Measurements from ENCODE around the gene NACC2.
A peak's percentile ranks its signal among the peaks of the same experiment; 100 is the strongest.

The NACC2 gene, protein sequence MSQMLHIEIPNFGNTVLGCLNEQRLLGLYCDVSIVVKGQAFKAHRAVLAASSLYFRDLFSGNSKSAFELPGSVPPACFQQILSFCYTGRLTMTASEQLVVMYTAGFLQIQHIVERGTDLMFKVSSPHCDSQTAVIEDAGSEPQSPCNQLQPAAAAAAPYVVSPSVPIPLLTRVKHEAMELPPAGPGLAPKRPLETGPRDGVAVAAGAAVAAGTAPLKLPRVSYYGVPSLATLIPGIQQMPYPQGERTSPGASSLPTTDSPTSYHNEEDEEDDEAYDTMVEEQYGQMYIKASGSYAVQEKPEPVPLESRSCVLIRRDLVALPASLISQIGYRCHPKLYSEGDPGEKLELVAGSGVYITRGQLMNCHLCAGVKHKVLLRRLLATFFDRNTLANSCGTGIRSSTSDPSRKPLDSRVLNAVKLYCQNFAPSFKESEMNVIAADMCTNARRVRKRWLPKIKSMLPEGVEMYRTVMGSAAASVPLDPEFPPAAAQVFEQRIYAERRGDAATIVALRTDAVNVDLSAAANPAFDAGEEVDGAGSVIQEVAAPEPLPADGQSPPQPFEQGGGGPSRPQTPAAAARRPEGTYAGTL

DNA sequence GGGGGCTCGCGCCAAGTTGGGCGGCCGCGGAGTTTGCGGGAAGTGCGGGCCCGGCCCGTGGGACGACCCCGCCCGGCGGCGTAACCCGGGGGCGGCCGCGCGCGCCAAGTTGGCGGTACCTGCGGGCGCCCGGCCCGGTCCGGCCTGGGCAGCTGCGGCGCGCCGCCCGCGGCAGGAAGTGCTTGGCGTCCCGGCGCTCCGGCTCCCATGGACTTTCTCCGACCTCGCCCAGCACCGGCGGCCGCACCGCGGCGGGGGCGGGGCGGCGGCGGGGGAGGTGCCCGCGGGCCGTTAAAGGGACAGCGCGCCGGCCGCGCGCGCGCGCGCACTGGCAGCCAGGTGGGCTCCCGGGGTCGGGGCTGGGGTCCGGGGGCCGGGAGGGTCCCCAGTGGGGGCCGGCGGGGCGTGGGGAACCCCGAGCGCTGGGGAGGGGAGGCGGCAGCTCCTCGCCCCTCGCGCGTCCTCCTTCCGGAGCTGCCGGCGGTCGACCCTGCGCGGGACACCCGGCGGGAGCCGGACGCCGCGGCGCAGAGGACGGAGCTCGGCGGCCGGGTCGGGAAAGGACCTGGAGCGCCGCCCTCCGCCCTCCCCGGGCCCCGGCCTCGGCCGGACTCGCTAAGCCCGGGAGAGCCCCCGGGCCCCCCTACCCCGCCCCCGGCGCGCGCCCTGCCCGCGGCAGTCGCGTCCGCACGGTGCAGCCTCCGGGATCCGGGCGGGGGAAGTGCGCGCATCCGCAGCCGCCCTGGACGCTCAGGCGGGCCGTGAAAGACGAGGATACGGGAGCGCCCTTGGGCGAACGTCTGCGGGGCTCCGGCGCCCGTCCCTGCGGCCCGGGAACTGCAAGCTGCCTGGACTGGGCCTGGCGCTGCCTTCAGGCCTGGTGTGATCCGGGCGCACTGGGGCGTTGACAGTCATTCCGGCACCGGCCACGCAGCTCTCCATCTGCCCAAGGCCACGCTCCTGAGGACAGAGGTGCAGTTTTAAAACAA is at the start of gene NACC2:
Gene NACC2, minus strand, starts transcription at position 220 of the 989 bp plus-strand sequence. CDS start 44,768 bp downstream, outside the sequence.
- peak; percentile 58 for DNase-seq (ENCODE audit: low spot score)

DNA sequence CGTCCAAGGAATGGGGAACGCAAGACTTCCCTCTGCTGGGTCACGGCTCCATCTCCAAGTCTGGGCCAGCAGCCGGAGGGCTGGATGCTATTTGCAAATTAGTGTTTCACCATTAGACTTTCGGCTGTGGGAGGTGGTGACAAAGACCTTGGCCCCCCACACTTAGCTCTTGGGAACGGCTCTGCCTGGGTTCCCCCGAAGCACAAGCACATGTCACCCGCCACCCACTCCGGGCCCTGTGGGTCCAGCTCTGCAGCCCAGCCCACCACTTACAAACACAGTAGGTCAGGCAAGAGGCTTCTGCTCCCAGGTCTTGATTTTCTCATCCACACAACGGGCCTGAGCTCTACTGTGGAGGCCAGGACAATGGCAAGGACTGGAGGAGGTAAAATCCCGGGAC is 49.4 kb upstream of the NACC2 start:
- no peak for DNase-seq (ENCODE audit: low spot score)

DNA sequence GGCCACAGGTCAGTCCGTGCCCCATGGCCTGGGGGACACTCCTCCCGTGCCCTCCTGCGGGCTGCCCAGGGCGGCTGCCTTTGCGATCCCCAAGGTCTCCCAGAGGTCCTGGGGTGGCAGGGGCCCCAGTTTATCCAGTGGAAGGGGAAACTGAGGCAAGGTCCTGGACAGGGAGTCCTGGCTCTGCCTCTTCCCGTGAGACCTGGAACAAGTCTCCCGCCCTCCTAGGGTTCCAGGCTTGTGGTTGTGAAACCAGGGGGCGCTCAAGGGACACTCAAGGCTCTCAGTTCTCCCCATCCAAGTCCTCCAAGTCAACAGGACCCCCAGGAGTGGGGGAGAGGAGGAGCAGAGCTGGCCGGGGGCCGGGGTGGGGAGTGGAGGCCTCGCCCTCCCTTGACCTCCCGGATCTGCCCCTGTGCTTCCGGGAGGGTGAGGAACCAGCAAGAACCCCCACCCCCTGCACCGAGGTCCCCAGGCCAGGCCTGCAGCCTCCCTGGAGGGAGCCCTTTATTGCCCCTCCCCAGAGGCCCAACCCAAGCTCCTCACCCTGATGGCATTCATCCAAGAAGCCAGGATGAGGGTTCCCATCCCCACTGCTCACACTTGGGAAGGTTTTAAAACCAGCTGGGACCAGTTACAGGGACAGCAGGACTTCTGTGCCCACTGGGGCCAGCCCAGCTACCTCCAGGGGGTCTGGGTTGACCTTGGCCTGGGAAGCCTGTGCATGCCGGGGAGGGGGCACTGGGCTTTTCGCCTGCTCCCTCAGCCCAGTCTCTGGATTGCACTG is 48.3 kb upstream of the NACC2 start:
- peak; percentile 46 for DNase-seq (ENCODE audit: low spot score)

DNA sequence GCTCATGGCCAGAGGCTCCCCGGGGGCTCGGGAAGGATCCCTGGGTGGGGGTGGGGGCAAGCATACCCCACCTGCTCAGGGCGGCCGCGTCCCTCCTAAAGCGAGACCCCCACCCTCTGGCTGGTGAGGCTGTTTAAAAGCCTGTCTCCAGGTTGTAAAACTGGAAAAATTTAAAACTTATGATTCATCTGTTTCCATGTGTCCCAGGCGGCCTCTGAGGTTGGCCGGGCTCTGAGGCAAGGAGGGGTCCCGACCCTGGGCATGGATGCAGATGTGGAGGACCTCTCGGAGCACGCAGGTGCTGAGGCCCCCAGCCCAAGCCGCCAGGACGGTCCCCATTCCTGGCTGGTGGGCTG is 47.7 kb upstream of the NACC2 start:
- DNase-seq (ENCODE audit: low spot score), result no peak

DNA sequence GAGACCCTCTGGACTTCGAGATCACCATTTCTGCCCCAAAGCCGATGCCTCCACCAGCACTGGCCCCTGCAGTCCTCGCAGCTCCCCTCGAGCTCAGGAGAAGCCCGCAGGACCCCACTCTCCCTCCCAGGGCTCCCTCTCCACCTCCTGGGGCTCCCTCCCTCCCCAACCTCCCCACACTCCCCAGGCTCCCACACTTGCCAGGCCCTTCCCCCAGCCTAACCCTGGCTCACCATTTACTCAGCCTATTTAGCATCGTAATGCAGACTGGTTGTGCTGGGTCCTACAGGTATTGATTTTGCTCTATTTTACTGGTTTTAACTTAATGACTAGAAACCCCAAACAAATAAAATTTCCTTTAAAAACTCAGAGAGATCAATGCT is 47.3 kb upstream of the NACC2 start:
- DNase-seq (ENCODE audit: low spot score), result no peak

DNA sequence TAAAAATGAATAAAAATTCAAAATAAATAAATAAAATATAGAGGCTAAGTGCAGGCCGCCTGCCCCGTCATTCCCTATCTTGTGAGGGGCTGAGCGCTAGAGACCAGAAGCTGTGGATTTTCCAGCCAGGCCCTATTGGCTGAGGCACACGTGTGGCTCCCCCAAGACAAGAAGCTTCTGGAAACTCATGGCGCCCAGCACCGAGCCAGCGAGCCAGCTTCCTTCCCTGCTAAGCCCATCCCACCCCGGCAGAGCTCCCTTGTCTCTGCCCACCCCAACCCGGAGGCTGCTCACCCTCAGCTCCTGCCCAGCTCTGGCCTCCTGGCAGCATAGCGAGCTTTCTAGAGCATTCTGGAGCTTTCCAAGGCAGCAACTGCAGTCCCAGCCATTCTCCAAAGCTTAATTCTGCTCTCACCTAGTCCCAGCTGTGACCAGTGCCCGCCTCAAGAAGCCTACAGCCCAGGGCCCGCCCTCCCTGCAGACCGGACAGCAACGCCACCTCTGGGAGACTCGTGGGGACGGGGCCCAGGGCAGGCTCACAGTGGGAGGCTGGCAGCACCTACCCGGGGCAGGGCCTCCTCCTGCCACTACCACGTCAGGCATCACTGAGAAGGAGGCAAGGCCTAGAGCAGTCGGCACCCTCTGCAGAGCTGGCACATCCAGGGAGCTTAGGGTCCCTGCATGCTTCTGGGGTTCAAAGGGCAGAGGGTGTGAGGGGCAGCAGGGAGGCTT is 46.8 kb upstream of the NACC2 start:
- DNase-seq (ENCODE audit: low spot score), result no peak

DNA sequence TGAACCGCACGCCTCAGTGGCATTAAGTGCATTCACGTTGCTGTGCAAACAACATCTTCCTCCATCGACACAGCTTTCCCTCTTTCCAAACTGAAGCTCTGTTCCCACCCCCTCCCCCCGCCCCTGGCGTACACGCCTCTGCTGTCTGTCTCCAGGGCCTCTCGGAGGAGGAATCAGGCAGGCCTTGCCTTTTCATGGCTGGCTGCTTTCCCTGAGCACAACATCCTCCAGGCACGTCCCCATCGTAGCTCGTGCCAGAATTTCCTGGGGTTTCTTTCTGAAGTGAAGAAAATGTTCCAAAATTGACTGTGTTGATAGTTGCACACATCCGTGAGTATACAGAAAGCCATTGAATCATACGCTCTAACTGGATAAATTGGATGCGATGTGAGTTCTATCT is 45.9 kb upstream of the NACC2 start:
- DNase-seq (ENCODE audit: low spot score), result no peak

DNA sequence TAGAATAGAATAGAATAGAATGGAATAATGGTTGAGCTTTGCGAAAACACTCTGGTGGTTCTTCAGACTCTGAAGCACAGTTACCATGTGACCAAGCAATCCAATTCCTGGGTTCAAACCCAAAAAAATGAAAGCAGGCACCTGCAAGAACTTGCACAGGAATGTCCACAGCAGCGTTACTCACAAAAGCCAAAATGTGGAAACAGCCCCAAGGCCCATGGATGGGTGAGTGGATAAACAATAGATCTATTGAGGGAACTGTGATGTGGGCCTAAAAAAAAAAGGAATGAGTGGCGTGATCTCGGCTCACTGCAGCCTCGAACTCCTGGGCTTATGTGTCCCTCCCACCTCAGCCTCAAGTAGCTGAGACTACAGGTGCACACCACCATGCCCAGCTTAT is 45.0 kb upstream of the NACC2 start:
- no peak for DNase-seq (ENCODE audit: low spot score)

DNA sequence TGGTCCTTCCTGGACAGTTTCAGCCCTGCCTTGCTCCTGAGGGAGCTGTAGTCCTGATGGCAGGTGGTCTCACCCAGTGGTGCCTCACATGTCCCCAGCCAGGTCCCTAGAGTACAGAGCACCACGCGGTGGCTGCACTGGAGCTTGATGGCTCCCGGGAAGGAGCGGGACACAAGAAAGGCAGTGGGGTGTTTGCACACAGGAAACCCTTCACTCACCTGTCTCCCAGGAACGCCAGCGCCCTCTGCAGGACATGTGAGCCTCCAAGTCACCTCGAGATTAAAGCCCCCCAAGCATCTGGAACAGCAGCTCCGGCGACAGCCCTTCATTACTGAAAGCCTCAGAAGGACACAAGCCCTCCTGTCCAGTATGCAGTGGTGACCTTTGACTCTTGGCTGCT is 43.5 kb upstream of the NACC2 start:
- peak; percentile 49 for DNase-seq (ENCODE audit: low spot score)

DNA sequence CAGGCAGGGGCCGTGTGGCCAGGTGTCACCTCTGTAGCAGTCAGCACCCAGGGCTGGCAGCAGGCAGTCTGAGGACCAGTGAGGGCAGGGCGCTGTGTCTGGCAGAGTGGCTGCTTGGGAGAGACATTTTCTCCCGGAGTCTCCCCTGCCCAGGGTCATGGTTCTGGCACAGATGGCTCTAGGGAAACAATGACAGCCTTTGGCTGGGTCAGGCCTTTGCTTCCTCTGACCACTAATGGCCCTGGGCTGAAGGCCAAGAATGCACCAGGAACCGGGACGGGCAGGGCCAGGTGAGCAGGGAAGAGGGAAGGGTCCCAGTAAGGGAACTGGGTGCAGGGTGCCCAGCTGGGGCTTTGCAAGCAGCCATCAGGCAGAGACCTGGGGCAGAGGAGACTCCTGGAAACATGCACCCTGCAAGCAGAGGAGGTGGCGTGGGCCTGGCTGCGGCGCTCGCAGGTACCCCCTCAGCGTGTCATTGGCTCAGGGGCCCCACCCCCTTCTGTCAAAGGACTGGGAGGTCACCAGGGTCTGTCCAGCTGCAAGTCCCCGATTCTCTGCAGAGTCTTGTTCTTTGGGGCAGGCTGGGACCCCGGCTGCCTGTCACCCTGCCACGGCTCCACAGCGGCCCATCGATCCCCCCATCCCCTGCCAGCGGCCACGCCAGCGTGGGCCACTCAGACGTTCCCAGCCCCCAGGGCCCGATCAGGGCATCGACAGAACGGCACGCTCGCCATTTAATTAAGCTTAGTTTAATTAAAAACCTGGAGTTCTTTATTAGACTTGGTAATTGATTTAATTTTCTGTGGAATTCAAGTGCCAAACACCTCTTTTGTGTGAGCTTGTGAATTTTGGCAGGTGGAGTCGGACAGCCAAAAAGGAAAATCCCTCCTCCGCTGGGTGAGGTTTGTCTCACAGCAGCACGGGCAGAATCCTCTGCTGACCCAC is 42.5 kb upstream of the NACC2 start:
- no peak for DNase-seq (ENCODE audit: low spot score)

DNA sequence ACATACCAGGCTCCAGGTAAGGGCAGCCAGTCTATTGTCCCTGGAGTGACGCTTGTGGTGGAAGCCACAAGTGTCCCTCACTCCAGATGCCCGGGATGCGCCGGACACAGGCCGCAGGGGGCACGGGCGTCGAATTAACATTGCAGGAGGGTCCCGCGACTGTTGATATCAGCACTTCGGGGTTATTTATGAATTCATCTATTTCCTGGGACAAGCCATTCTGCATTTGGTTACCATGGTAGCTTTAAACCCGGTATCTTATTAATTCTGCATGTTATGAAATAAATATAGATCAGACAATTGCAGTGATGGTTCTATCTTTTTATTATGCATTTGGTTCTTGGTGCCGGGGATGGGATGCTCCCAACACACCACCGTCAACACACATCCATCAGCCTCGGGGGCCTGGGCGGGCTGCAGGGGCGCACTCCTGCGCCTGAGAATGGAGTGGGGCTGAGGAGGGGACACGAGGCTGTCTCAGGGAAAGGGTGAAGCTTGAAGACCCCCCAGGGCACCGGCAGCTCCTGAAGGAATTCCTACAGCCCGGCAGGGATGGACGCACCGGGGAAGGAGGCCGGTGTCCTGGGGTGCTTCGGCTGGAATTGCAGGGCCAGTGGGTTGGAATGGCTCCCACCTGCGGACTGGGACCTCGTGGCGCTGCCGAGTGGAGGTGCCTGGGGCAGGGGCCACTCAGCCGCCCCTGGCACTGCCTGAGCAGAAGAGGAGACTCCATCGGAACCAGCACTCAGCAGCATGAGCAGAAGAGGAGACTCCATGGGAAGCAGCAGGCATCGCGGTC is 41.2 kb upstream of the NACC2 start:
- no peak for DNase-seq (ENCODE audit: low spot score)

DNA sequence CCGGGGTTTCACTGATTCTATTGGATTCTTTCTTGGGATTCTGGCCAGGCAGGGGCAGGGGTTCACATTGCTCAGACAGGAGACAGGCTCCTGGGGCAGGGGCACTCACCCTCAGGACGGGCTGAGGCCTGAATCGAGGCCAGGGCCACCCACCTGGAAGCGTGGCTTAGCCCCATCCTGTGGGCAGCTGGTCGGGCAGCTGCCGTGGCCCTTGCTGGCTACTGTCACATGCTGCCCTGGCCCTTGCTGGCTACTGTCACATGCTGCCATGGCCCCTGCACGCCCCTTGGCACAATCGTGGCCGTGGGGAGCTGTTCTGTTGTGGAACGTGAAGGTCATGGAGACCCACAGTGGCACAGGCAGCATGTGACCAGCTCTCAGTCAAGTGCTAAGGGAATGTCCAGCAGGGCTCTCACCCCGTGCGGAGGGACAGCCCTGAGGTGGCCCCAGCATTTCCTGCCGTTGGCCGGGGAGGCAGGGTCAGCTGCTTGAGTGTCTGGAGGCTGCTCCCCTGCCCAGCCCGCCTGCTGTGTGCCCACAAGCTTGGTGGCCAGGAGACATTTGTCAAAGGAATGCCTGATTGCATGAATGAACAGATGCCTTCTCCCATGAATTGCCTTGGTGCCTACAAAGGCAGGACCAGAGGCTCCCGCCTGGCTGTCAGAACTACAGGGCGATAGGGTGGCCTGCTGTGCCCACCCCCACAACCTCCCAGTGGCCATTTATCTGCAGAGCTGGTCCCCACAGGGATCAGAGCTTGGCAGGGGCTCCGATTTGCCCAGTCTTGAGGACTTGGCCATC is 40.4 kb upstream of the NACC2 start:
- DNase-seq (ENCODE audit: low spot score), result no peak

DNA sequence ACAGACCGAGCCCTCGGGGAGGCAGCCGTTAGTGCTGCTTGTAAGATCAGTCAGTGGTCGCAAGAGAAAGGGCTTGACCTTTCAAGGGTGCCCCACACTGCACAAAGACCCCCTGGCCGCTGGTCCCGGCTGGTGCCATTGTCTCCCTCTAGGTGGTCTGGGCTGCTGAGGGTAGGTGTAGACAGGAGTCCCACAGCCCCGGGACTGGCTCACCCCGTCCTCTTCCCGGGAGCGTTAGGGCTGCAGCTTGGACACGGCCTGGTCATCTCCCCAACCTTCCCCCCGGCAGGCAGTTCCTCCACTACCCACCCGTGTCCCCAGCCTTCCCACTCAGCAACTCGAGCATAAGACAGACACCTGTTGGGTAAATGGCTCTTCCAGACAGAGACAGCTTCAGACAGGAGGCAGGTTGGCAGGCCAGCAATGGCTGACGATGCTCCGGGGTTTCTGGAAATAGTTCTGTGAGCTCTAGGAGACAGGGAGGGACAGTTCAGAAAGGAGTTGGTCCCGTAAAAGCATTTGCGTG is 38.9 kb upstream of the NACC2 start:
- DNase-seq (ENCODE audit: low spot score), result no peak

DNA sequence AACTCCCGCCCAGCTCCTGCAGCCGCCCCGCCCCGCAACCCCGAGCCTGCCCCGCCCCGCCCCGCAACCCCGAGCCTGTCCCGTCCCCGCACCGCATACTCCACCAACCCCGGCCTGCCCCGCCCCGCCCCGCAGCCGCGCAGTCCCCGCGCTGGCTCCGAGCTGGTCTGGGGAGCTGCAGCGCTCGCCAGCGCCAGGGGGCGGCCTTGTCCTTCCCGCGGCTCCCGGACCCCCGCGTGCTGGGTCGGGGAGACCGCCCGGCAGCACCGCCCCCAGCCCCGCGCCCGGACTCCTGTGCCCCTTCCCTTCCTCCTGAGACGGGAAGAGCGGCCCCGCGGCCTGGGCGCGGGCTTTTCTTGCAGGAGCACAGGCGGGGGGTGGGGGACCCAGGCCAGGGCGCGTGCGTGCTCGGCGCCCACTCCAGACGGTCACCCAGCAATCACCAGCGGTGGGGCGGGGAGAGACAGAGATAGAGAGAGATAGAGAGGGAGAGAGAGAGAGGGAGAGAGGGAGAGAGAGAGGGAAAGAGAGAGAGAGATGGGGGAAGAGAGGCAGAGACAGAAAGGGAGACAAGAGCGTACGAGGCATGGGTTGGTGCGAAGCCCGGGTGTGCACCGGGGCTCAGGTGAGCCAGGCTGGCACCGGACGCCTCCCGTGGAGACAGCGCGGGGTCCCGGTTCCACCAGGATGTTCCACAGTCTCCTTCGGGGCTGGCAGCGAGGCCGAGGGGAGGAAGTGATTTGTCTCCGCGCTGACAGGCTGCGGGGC is 38.3 kb upstream of the NACC2 start:
- DNase-seq (ENCODE audit: low spot score), result no peak

DNA sequence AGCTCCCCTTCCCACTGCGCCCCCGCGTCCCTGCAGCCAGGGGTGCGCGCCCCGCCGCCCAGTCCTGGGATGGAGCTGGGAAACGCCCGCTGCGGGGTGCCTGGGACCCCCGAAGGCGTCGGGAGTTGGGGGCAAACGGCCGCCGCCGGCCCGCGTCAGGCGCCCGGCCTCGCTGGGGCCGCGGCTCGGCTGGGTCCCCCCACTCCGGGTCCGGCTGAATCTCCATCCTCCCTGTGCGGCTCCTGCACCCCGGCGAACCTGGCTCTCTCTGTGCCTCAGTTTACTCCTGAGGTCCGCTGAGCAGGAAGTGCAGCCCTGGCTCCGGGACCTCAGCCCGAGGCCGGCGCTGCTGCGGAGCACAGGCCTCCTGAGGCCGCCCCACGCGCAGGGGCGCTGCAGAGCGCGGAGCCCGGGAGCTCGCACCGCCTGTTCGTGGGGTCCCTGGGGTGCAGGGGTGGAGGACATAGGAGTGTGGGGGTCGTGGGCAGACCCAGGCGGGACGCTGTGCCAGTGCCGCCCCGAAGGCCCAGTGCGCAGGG is 37.5 kb upstream of the NACC2 start:
- DNase-seq (ENCODE audit: low spot score), result no peak

DNA sequence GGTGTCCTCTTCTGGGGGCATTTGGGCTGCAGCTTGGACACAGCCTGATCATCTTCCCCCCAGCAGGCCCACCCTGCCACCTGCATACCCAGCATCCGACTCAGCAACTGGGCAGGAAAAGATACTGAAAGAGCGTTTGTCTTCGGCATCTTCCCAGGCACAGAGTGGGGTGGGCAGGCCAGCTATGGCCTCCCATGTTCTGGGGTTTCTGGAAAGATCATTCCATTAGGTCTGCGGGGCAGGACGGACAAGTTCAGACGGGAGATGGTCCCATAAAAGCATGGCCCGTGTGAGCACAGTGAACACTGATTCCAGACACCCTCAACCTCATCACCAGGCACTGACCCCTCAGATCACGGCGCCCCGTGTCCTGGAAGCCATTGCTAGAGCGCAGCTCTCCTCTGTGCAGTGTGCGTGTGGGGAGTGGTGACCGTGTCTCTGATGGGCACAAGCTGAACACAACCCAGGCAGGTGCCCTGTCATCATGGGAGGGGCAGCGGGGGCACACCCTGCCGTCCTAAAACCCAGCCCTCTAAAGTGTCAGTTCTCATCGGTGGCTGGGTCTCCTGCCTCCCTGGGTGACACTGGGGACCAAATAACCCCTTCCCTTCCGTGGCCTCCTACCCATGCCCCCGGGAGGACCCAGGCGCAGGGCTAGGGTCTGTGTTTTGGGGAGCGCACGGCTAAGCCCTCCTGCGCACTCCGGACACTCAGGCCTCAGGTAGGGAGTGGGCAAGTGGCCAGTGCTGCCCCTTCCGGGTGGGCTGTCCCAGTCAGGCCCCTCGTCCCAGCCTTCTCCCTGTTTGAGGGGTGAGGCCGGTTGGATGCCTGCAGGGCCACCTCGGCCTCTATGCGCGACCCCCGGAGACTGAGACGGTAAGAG is 36.8 kb upstream of the NACC2 start:
- DNase-seq (ENCODE audit: low spot score), result no peak

Data from hematopoietic multipotent progenitor cell treated with erythropoietin and hydrocortisone succinate and interleukin-3 and kit ligand, for 15 days (in vitro differentiated cells).